ENCODE measurements around the gene SCFD1.
"Not testable (repeated sequence)": the region's sequence is repeated elsewhere in the genome, so short reads cannot be mapped to it uniquely, and the experiment has no call there.

SCFD1 gene

DNA sequence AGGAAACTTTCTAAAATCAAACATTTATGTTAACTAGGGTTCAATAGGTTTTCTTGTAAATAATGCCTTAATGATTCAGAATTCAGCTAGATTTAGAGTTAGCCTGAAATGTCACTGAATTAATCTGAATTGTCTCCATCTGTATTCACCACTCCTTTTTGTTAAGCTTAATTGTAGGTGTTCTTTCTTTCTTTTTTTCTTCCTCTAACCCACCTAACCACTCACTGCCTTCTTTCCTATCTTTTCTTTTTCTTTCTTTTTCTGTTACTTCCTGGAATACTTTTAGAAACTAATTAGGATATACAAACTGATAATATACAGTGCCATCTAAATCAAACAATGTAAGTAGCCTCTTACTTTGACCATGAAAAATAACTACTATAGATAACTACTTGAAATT lies 33.2 kb upstream of the SCFD1 start:
- H3K9me3 ChIP-seq, result no peaks in the 10 kb centered on the region
- H3K4me1 ChIP-seq, result no peaks in the 10 kb centered on the region
- H3K4me3 ChIP-seq (ENCODE audit: low read depth, low read length), result no peak overlapping the region
- TF ChIP-seq, protein P1, sequence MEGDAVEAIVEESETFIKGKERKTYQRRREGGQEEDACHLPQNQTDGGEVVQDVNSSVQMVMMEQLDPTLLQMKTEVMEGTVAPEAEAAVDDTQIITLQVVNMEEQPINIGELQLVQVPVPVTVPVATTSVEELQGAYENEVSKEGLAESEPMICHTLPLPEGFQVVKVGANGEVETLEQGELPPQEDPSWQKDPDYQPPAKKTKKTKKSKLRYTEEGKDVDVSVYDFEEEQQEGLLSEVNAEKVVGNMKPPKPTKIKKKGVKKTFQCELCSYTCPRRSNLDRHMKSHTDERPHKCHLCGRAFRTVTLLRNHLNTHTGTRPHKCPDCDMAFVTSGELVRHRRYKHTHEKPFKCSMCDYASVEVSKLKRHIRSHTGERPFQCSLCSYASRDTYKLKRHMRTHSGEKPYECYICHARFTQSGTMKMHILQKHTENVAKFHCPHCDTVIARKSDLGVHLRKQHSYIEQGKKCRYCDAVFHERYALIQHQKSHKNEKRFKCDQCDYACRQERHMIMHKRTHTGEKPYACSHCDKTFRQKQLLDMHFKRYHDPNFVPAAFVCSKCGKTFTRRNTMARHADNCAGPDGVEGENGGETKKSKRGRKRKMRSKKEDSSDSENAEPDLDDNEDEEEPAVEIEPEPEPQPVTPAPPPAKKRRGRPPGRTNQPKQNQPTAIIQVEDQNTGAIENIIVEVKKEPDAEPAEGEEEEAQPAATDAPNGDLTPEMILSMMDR (IDR thresholded peaks at IDR 0.05; ENCODE audit: low read depth, low read length), result no peak
- no peaks in the 10 kb centered on the region for H3K27me3 ChIP-seq
- H3K36me3 ChIP-seq, result peaks cover 33% of the 10 kb centered on the region
- no peak for DNase-seq

DNA sequence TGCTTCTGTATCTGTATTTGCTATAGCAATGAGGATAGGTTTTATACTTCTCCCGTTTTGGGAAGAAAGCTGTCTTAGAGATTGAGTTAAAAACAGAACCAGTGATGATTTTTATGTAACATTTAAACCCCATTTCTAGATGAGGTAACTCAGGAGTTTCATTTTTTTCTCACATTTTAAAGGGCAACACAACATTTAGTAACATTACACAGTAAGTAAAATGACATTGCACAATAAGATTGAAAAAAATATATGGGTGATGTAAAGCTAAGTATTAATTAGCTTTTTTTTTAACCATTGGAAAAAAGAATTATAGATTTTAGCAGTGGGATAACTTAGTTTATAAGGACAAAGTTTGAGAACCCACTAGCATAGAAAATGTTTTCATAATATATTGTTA lies 25.2 kb upstream of the SCFD1 start:
- Histone ChIP-seq H3K27me3 (no peaks in the 10 kb centered on the region), H3K36me3 (peaks cover 37% of the 10 kb centered on the region), H3K4me1 (no peaks in the 10 kb centered on the region), H3K9me3 (no peaks in the 10 kb centered on the region), H3K4me3 (ENCODE audit: low read depth, low read length) (no peak overlapping the region)
- TF ChIP-seq, protein P1 (IDR thresholded peaks at IDR 0.05; ENCODE audit: low read depth, low read length), result no peak
- DNase-seq, result no peak

DNA sequence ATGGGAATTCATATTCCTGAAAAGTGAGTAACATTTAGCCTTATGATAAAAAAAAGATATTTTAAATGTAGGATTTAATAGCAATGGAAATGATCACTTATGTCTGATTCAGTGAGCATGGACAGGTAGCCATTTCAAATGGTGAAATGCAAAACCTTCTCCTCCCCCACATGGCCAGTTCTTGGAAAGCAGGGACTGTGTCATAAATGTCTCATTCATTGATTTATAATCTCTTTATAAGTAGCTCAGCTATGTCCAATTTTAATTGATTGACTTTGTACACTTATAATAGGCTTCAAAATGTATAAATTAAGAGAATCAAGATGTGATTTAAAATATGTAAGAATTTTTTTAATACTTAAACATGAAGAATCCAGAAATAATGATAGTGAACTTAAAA lies 24.6 kb upstream of the SCFD1 start:
- no peaks in the 10 kb centered on the region for H3K4me1 ChIP-seq
- H3K4me3 ChIP-seq (ENCODE audit: low read depth, low read length), result no peak overlapping the region
- H3K27me3 ChIP-seq, result no peaks in the 10 kb centered on the region
- H3K36me3 ChIP-seq, result peaks cover 42% of the 10 kb centered on the region
- no peak for DNase-seq
- TF ChIP-seq, protein P1 (IDR thresholded peaks at IDR 0.05; ENCODE audit: low read depth, low read length), result no peak
- H3K9me3 ChIP-seq, result no peaks in the 10 kb centered on the region

DNA sequence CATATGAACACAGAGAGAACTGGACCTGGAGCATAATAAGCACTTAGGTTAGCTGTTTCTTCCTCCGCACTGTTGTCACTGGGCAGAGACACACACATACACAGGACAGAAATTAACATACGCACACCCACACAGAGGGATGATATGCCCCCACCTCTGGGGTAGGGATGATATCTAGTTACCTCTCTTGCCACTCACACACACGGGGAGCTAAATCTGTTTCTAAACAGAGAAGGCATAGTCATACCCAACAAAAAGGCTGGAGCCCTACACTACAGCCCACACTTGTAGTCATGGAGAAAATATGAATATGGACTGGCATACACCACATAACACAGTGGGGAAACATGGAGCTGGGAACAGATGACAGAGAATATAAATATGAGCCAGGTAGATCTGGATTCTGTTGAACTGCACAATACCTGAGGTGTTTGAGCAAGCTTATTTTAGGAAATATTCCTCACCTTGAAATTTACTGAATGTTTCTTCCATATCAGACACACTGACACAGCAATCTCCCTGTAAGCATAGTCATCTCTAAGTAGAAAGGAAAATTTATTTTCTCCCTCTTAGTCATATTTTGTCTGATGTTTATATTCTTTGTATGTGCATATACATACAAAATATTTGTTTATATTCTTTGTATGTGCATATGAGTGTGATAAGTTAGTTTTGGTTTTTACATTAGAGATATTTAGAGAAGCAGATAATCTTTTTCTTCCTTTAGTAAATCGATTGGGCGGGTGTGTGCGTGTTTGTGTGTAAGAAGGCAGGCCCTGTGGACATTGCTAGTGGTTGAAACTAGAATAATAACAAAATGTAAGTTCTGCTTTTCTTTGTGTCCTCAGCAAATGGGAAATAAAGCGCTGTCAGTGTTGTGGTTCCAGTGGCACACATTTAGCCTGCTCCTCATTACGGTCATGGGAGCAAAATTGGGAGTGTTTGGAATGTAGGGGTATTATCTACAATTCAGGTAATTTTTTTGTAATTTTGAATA lies 20.9 kb upstream of the SCFD1 start:
- DNase-seq, result no peak

DNA sequence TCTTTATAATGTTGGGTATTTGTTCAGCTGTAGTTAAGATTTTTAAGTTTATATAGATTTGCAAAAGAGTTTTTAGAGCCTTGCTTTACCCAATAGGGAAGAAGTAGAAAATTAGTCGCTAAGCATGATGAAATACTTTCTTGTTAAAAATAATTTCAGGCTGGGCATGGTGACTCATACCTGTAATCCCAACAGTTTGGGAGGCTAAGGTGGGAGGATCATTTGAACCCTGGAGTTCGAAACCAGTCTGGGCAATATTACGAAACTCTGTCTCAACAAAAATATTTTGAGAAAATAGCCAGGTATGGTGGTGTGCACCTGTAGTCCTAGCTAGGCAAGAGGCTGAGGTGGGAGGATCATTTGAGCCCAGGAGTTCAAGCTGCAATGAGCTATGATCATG lies 18.7 kb upstream of the SCFD1 start:
- Histone ChIP-seq H3K9me3 (no peaks in the 10 kb centered on the region), H3K27me3 (no peaks in the 10 kb centered on the region), H3K36me3 (peaks cover 38% of the 10 kb centered on the region), H3K4me1 (no peaks in the 10 kb centered on the region), H3K4me3 (ENCODE audit: low read depth, low read length) (no peak overlapping the region)
- no peak for DNase-seq
- TF ChIP-seq, protein P1 (IDR thresholded peaks at IDR 0.05; ENCODE audit: low read depth, low read length), result no peak

More for the DNA sequence above, 20.9 kb upstream of the SCFD1 start:
- Histone ChIP-seq H3K4me1 (no peaks in the 10 kb centered on the region), H3K27me3 (no peaks in the 10 kb centered on the region), H3K4me3 (ENCODE audit: low read depth, low read length) (no peak overlapping the region), H3K36me3 (peaks cover 41% of the 10 kb centered on the region), H3K9me3 (no peaks in the 10 kb centered on the region)
- TF ChIP-seq, protein P1 (IDR thresholded peaks at IDR 0.05; ENCODE audit: low read depth, low read length), result no peak

DNA sequence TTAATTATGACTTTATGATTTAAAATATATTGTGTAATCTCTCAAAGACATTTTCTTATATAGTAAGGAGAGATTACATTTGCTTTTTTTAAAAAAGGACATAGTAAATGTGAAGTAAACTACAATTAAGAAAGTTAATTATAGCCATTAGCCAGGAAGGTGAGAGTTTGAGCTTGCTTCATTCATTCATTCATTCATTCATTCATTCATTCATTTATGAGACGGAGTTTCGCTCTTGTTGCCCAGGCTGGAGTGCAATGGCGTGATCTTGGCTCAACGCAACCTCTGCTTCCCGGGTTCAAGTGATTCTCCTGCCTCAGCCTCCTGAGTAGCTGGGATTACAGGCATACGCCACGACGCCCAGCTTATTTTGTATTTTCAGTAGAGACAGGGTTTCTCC lies 17.4 kb upstream of the SCFD1 start:
- H3K9me3 ChIP-seq; H3K4me3 ChIP-seq (ENCODE audit: low read depth, low read length); H3K4me1 ChIP-seq; DNase-seq; H3K27me3 ChIP-seq: not testable (repeated sequence)
- peaks cover 33% of the 10 kb centered on the region for H3K36me3 ChIP-seq

All from BE2C (cell line).